Posterior vena cava (tissue), 2 donors: ENCODE results near the gene DNAJC5G. TPM values are rescaled to one million over a fixed set of nuclear protein-coding genes. Genes with fewer than 3 reads are reported as not detected.
"Not testable (repeated sequence)": the region's sequence is repeated elsewhere in the genome, so short reads cannot be mapped to it uniquely, and the experiment has no call there.

Experiments used
- DNase-seq: peaks from one replicate; pipeline ENCODE4 v3.0.0-alpha.2; 2020; ENCODE audit warnings: low spot score
- intact Hi-C, 2 donors: fragments of 100-400 bp; cut with DNase I; formaldehyde crosslinking; loops; one replicate each; pipeline versions ENCODE4 v1.14.1 to v1.14.2; 2022 to 2023
- total RNA-seq, 2 donors: library from RNA; stranded (reverse); fragmentation: NEBNext Ultra II Directional; extraction: Animal tissue kit (Norgen Biotek cat#: 25700); gene quantifications; one replicate each; pipeline ENCODE4 v1.2.1, GENCODE V29; 2021
- donor health status: DM: yes; HTN: yes; CAD: no.
- donor health status: DM: yes; HTN: yes; CAD: no.

Gene DNAJC5G
- total RNA-seq, 2 donors from 2014 or later = 0.19 to 1.0 TPM

DNA sequence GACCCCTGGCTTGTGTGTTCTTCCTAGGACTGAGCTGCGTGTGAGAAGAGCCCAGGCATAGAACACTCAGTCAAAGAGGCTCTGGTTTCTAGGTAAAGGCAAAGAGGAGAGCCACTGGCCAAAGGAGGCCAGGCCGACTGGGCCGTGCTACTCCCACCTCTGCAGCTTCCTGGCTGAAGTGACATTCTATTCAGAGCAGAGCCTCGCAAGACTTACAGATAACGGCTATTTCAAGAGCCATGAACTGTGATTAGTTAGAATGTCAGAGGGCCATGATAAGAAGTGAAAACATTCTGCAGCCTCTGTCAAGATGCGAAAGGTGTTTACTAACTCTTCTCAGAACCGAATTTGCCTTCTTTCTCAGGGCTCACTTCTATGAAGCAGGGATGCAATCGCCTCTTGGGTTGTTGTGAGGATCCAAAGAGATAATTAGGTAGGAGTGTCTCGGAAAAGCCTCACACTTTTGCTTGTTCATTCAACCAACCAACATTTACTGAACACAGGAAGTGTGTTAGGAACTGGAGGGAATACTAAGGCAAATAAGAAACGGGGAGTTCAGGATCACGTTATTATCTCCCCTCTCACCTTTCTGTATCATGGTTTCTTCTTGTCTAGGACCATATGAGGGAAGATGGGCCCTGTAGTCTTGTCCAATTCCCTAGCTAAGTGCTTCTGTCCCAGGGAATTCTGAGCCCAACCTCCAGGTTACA is 3.4 kb upstream of the DNAJC5G start:
- intact Hi-C loops = no loop called here
- DNase-seq = peak; percentile 13

- intact Hi-C loops = not testable (repeated sequence)
- peak; percentile 23 for DNase-seq
Measured at GRCh38 chr2:27272537-27273522, 2.4 kb upstream of the DNAJC5G start.

DNA sequence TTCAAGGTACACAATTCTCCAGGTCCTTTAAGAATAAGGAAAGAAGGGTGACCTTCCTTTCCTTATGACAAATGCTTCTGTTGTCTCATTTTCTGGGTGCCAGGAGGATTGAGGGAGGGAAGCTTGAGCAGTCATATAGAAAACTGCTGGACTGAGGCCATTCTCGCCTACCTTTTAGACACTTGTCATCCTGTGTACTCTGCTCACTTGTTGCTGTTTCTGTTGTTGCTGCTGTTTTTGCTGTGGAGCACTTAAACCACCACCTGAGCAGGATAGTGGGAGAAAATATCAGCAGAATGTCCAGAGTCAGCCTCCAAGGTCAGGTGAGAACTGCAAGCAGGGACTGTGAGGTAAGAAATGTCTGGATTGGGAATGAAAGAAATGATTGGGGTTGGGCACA is 2.8 kb downstream of the DNAJC5G start:
- intact Hi-C loops = loop anchor here in 1 of 2 donors (5.0 kb wide), 1 partner anchor 176 kb away; no protein-coding TSS in a partner anchor

GRCh38 chr2:27280826-27281225 is 5.6 kb downstream of the DNAJC5G start:
- intact Hi-C loops = loop anchor here (1.0 to 10.0 kb wide), 2 partner anchors 184 to 316 kb away; no protein-coding TSS in a partner anchor
- no peak for DNase-seq

More for the DNA sequence above, 2.8 kb downstream of the DNAJC5G start:
- DNase-seq = no peak

DNA sequence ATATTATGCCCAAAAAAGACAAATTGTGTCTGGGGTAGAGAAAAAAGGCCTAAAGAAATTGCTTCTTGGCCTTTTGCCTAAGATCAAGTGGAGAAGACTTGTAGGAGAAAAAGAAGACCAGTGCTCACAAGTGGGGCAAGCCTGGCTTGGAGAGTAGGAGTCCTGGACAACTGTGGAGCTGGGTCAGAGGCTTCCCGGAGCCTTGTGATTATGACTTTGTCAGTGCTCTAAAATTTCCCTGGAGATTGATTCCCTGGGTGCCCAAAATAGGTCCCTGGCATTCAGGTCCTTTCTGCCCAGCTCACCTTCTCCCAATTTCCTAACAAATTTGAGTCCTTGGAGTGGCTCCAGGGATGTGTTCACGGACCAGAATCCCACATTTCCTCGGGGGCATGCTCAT is 6.2 kb downstream of the DNAJC5G start:
- intact Hi-C loops = loop anchor here in 1 of 2 donors (10.0 kb wide), 1 partner anchor 317 kb away; no protein-coding TSS in a partner anchor
- peak; percentile 42 for DNase-seq

GRCh38 chr2:27281855-27282559 is 6.8 kb downstream of the DNAJC5G start, which contains the start of gene TRIM54:
TRIM54 (plus strand) TSS chr2:27282429; CDS start chr2:27282732, 303 bp downstream.
- DNase-seq = peak; percentile 72
- intact Hi-C loops = loop anchor here in 1 of 2 donors (10.0 kb wide), 1 partner anchor 317 kb away; no protein-coding TSS in a partner anchor

GRCh38 chr2:27282892-27283291 is 7.7 kb downstream of the DNAJC5G start:
- intact Hi-C loops = loop anchor here in 1 of 2 donors (10.0 kb wide), 1 partner anchor 318 kb away; no protein-coding TSS in a partner anchor
- peak; percentile 48 for DNase-seq

- DNase-seq = peak; percentile 2
- intact Hi-C loops = loop anchor here in 1 of 2 donors (10.0 kb wide), 1 partner anchor 320 kb away; no protein-coding TSS in a partner anchor
Measured at GRCh38 chr2:27284996-27285395, 9.8 kb downstream of the DNAJC5G start.

GRCh38 chr2:27285481-27285880 is 10.2 kb downstream of the DNAJC5G start:
- intact Hi-C loops = loop anchor here in 1 of 2 donors (10.0 kb wide), 1 partner anchor 321 kb away; no protein-coding TSS in a partner anchor
- peak; percentile 40 for DNase-seq

GRCh38 chr2:27288610-27289009 is 13.4 kb downstream of the DNAJC5G start:
- DNase-seq = no peak
- intact Hi-C loops = loop anchor here in 1 of 2 donors (10.0 kb wide), 1 partner anchor 324 kb away; no protein-coding TSS in a partner anchor

DNA sequence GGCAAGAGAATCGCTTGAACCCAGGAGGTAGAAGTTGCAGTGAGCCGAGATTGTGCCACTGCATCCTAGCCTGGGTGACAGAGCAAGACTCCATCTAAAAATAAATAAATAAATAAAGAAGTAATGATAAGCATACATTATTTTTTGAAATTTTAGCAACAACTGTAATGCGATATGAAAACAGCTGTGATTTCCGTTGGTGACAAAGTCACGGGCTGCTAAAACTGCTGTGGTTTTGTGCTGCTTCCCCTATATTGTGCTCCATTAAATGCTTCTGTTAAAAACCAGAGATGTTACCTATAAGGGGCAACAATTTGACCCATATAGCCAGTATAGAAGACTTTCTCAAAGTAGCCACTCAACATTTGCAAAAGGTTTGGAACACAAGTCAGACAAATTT is 15.3 kb downstream of the DNAJC5G start:
- intact Hi-C loops = no loop called here
- DNase-seq = peak; percentile 22

DNA sequence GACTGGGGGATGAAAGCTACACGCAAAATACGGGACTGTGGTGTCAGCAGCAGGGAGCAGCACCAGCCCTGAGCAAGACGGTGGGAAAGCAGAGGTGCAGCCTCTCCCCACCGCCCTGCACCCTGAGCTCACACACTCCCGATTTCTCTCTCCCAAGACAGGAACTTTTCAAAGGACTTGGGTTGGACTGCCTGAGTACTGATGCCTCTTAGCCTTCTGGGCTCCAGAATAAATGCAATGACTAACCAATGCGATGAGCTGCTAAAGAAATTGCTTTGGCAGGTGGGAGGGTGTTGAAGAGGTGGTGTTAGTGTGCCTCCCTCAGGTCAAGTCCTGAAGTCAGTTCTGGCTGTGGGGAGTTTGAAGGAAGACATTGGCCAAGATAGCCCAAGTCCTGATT is 16.6 kb downstream of the DNAJC5G start:
- intact Hi-C loops = no loop called here
- peak; percentile 4 for DNase-seq

- DNase-seq = peak; percentile 12
- intact Hi-C loops = no loop called here
Measured at GRCh38 chr2:27294928-27295327, 19.7 kb downstream of the DNAJC5G start.

DNA sequence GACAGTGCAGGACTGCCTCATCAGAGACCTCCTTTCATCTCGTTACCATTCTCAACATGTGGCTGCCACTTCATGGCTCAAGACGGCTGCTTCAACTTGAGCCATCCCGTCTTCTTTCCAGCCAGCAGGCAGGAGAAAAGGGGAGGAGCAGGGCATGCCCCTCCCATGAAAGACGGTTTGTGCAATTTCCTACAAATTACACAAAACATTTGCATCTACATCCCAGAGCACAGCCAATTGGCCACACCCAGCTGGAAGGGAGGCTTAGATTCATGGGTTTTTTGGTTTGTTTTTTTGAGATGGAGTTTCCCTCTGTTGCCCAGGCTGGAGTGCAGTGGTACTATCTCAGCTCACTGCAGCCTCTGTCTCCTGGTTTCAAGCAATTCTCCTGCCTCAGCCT is 21.2 kb downstream of the DNAJC5G start:
- intact Hi-C loops = no loop called here
- DNase-seq = peak; percentile 20

DNA sequence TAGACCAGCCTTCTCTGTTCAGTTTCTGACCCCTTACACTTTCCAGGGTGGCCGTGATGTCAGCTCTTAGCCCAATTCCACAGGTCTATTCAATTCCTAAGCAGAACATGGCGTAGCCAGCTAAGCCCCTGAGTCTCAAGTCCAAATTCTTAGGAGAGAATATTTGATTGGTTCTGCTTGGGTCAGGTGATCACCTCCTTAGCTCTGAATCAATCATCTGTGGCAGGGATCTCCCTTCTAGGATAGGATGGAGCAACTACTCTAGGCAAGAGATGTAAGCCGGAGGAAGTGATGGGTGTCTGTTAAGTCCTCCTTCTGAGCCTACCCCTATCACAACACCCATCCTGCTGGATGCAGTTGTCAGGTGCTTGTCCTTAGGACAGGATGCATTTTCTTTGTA is 22.0 kb downstream of the DNAJC5G start:
- intact Hi-C loops = no loop called here
- no peak for DNase-seq

DNA sequence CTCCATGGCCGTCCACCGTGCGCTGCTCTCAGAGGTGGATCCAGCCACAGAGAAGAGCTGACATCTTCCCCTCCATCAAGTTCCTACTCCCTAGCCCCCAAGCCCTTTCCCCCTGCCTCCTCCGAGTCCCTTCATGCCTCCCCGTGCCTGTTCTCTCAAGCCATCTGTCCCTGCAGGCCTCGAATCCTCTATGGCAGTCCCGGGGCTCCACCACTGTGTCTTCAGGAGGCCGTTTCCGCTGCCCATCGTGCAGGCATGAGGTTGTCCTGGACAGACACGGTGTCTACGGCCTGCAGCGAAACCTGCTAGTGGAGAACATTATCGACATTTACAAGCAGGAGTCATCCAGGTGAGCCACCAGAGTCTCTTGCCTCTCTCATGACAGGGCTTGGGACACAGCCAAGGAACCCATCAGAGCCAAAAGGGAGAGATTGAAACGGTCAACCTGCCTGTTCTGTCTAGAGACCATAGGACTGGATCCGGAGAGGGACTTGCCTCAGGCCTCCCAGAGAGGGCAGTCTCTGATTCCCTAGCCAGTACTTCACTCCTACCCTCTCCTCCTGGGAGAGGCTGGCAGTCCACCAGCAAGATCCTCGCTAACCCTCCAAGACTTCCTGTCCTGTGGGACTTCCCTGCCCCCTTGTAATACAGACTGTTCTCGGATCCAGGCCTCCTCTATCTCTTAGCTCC is 23.3 kb downstream of the DNAJC5G start:
- peak; percentile 55 for DNase-seq
- intact Hi-C loops = no loop called here

DNA sequence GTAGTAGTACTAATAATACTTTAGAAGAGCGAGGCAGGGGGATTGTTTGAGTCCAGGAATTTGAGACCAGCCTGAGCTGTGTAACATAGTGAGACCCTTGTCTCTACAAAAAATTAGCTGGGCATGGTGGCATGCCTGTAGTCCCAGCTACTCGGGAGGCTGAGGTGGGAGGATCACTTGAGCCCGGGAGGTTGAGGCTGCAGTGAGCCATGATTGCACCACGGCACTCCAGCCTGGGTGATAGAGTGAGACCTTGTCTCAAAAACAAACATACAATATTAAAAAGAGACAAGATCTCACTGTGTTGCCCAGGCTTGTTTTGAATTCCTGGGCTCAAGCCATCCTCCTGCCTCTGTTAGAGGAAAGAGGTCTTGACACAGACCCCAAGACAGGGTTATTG is 25.4 kb downstream of the DNAJC5G start:
- intact Hi-C loops = not testable (repeated sequence)
- DNase-seq = peak; percentile 1
